ENCODE data around the gene OR2H2. TPM values are rescaled to one million over a fixed set of nuclear protein-coding genes. Genes with fewer than 3 reads are reported as not detected.

Gene OR2H2
- total RNA-seq, 1 experiment from 2014 or later: not detected

GRCh38 chr6:29626948-29627754 lies 42.2 kb downstream of the OR2H2 start:
- Histone ChIP-seq H3K79me2 (ENCODE audit: low read length) (no peaks in the 10 kb centered on the region), H2AFZ (ENCODE audit: low read length) (no peak overlapping the region), H3K9me2 (replicated peaks; ENCODE audit: low read length) (no peaks in the 10 kb centered on the region), H3K4me2 (ENCODE audit: low read length) (no peak overlapping the region), H3K36me3 (ENCODE audit: low read depth, low read length) (no peaks in the 10 kb centered on the region), H3K9ac (ENCODE audit: low read length) (no peak overlapping the region), H3K4me3 (ENCODE audit: low read length) (no peak overlapping the region), H3K9me3 (ENCODE audit: low read length) (no peaks in the 10 kb centered on the region), H4K20me1 (ENCODE audit: low read length) (no peaks in the 10 kb centered on the region), H3K27me3 (ENCODE audit: low read length) (no peaks in the 10 kb centered on the region), H3K4me1 (ENCODE audit: insufficient read depth, low read length) (peaks cover 15% of the 10 kb centered on the region), H3F3A (ENCODE audit: low read length, unreplicated experiment) (no peaks in the 10 kb centered on the region), H3K27ac (ENCODE audit: low read length) (no peak overlapping the region)
- ChIA-PET POLR2A (ENCODE audit: unreplicated experiment) (no interaction called here), CTCF (interaction anchor here (1.1 kb wide), 1 partner anchor 27 kb away, joined by 3 read pairs; no protein-coding TSS in a partner anchor)
- DNase-seq: no peak
- intact Hi-C loops (cut with micrococcal nuclease): no loop called here
- no TSS peak for BruUV-seq (replicated peaks)
- no peak for ATAC-seq
- no peak for TF ChIP-seq CTCF (conservative IDR thresholded peaks at IDR 0.05; ENCODE audit: low read depth, low read length)
- TF ChIP-seq EZH2 (IDR thresholded peaks at IDR 0.05; ENCODE audit: low read length, unreplicated experiment): no peak
- no peak for TF ChIP-seq EZH2phosphoT487 (IDR thresholded peaks at IDR 0.05; ENCODE audit: borderline replicate concordance, low read length)

DNA sequence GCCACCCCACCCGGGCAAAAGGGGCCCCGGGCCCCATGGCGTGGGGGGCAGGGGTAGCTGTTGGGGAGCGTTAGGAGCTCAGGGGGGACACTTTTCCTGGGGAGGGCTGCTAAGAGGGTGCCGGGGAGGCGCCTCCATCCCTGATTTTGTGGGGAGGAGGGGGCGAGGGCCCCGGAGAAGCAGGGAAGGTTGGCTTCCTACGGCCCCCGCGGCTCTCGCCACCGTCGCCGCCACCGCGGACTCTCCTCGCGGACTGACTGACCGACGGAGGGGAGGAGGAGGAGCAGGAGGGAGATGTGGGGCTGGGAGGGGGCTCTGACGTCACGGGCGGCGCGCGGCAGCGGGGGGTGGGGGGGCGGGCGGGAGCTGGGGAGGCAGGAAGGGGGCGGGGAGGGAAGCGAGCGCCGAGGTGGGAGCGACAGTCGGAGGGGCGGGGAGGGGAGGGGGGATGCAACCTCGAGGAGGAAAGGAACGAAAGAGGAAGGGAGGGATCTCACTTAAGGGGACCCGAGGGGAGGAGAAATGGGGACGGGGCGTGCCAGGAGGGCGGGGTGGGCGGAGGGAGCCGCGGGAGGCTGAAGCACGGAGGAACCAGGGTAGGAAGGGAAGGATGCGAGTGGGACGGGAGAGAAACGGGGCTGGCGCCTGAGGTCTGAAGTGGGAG lies 43.0 kb downstream of the OR2H2 start:
- Histone ChIP-seq H3K4me2 (ENCODE audit: low read length) (peak overlapping the region; percentile 92), H3K4me1 (ENCODE audit: insufficient read depth, low read length) (peaks cover 15% of the 10 kb centered on the region), H3K36me3 (ENCODE audit: low read depth, low read length) (no peaks in the 10 kb centered on the region), H2AFZ (ENCODE audit: low read length) (peak overlapping the region; percentile 94), H3F3A (ENCODE audit: low read length, unreplicated experiment) (no peaks in the 10 kb centered on the region), H3K27ac (ENCODE audit: low read length) (no peak overlapping the region), H3K79me2 (ENCODE audit: low read length) (no peaks in the 10 kb centered on the region), H3K4me3 (ENCODE audit: low read length) (peak overlapping the region; percentile 69), H3K9me2 (replicated peaks; ENCODE audit: low read length) (no peaks in the 10 kb centered on the region), H4K20me1 (ENCODE audit: low read length) (no peaks in the 10 kb centered on the region), H3K27me3 (ENCODE audit: low read length) (no peaks in the 10 kb centered on the region), H3K9me3 (ENCODE audit: low read length) (no peaks in the 10 kb centered on the region), H3K9ac (ENCODE audit: low read length) (peak overlapping the region; percentile 24; the same call in 1 of the 2 replicates)
- TF ChIP-seq CTCF (conservative IDR thresholded peaks at IDR 0.05; ENCODE audit: low read depth, low read length) (no peak), EZH2phosphoT487 (IDR thresholded peaks at IDR 0.05; ENCODE audit: borderline replicate concordance, low read length) (no peak), EZH2 (IDR thresholded peaks at IDR 0.05; ENCODE audit: low read length, unreplicated experiment) (no peak)
- ChIA-PET POLR2A (ENCODE audit: unreplicated experiment) (no interaction called here), CTCF (no interaction called here)
- DNase-seq (peak; percentile 13), ATAC-seq (peak; percentile 4; the same call in 1 of the 2 replicates)
- BruUV-seq (replicated peaks): no TSS peak
- intact Hi-C loops (cut with micrococcal nuclease): no loop called here
